Mesothelial cell of epicardium (in vitro differentiated cells): ENCODE measurements around the gene LRRC41. TPM values are rescaled to one million over a fixed set of nuclear protein-coding genes. Genes with fewer than 3 reads are reported as not detected.
"Not testable (repeated sequence)": the region's sequence is repeated elsewhere in the genome, so short reads cannot be mapped to it uniquely, and the experiment has no call there.

Experiments
- DNase-seq, 2 experiments: peaks; one replicate each; pipeline ENCODE4 v3.0.0; 2021; ENCODE audit warnings: low spot score in 2 of 2; ENCODE audit not compliant: unreplicated experiment in 2 of 2
- H3K27ac Mint-ChIP-seq: 2 replicates; pipeline ENCODE4 v1.8.0; 2021; ENCODE audit warnings: mixed read lengths
- H3K27me3 Mint-ChIP-seq: 2 replicates; pipeline ENCODE4 v1.8.0; 2021; ENCODE audit warnings: low read depth, mixed read lengths
- H3K36me3 Mint-ChIP-seq: 2 replicates; pipeline ENCODE4 v1.8.0; 2021; ENCODE audit warnings: mixed read lengths
- H3K4me1 Mint-ChIP-seq: 2 replicates; pipeline ENCODE4 v1.8.0; 2021; ENCODE audit warnings: mixed read lengths
- H3K4me3 Mint-ChIP-seq: 2 replicates; pipeline ENCODE4 v1.8.0; 2021; ENCODE audit warnings: mild to moderate bottlenecking, moderate library complexity, mixed read lengths
- H3K9me3 Mint-ChIP-seq: 2 replicates; pipeline ENCODE4 v1.8.0; 2021; ENCODE audit warnings: mixed read lengths
- CTCF ChIP-seq: fragments of 200-600 bp; sonication (generic); IDR thresholded peaks from one replicate; pipeline ENCODE4 v1.5.0; 2021; ENCODE audit warnings: antibody characterized with exemption; ENCODE audit not compliant: unreplicated experiment
- total RNA-seq: library from RNA; stranded (reverse); gene quantifications from 3 replicates; pipeline ENCODE4 v1.2.1, GENCODE V29; 2021

Gene LRRC41
- total RNA-seq, 1 donor from 2014 or later = 122 TPM

GRCh38 chr1:46335081-46335480, 31.7 kb upstream of the LRRC41 start:
- TF ChIP-seq CTCF = no peak
- Mint-ChIP-seq H3K36me3 (no peaks in the 10 kb centered on the region), H3K4me1 (peaks cover 11% of the 10 kb centered on the region), H3K27me3 (no peaks in the 10 kb centered on the region), H3K4me3 (no peak overlapping the region), H3K9me3 (no peaks in the 10 kb centered on the region), H3K27ac (no peak overlapping the region)
- no peak for DNase-seq

GRCh38 chr1:46334030-46334384, 30.6 kb upstream of the LRRC41 start:
- Mint-ChIP-seq H3K27ac (no peak overlapping the region), H3K27me3 (no peaks in the 10 kb centered on the region), H3K9me3 (no peaks in the 10 kb centered on the region), H3K4me3 (no peak overlapping the region), H3K36me3 (no peaks in the 10 kb centered on the region), H3K4me1 (peaks cover 6% of the 10 kb centered on the region)
- no peak for TF ChIP-seq CTCF
- no peak for DNase-seq

GRCh38 chr1:46333300-46334029, 30.0 kb upstream of the LRRC41 start:
- no peak for DNase-seq
- Mint-ChIP-seq H3K27me3 (no peaks in the 10 kb centered on the region), H3K27ac (no peak overlapping the region)

GRCh38 chr1:46331786-46332540, 28.5 kb upstream of the LRRC41 start:
- H3K27ac Mint-ChIP-seq = peak overlapping the region; percentile 69
- H3K36me3 Mint-ChIP-seq, H3K9me3 Mint-ChIP-seq, DNase-seq, H3K4me3 Mint-ChIP-seq, H3K27me3 Mint-ChIP-seq, H3K4me1 Mint-ChIP-seq: not testable (repeated sequence)

More at GRCh38 chr1:46333300-46334029, 30.0 kb upstream of the LRRC41 start:
- Mint-ChIP-seq H3K9me3 (no peaks in the 10 kb centered on the region), H3K4me1 (peaks cover 4% of the 10 kb centered on the region), H3K4me3 (no peak overlapping the region), H3K36me3 (no peaks in the 10 kb centered on the region)
- no peak for TF ChIP-seq CTCF

- H3K4me3 Mint-ChIP-seq, H3K27ac Mint-ChIP-seq, DNase-seq, H3K36me3 Mint-ChIP-seq, H3K9me3 Mint-ChIP-seq, H3K27me3 Mint-ChIP-seq, H3K4me1 Mint-ChIP-seq: not testable (repeated sequence)
Measured at GRCh38 chr1:46330381-46330780, 27.0 kb upstream of the LRRC41 start.

GRCh38 chr1:46329807-46330206, 26.4 kb upstream of the LRRC41 start:
- DNase-seq, H3K9me3 Mint-ChIP-seq, H3K27me3 Mint-ChIP-seq, H3K36me3 Mint-ChIP-seq, H3K4me1 Mint-ChIP-seq, H3K27ac Mint-ChIP-seq, H3K4me3 Mint-ChIP-seq: not testable (repeated sequence)

GRCh38 chr1:46328182-46328581, 24.8 kb upstream of the LRRC41 start:
- H3K27me3 Mint-ChIP-seq, H3K36me3 Mint-ChIP-seq, H3K4me1 Mint-ChIP-seq, H3K9me3 Mint-ChIP-seq, DNase-seq, H3K27ac Mint-ChIP-seq, H3K4me3 Mint-ChIP-seq: not testable (repeated sequence)

- not testable (repeated sequence) for H3K4me3 Mint-ChIP-seq, H3K27me3 Mint-ChIP-seq, H3K4me1 Mint-ChIP-seq, DNase-seq, H3K27ac Mint-ChIP-seq, H3K9me3 Mint-ChIP-seq, H3K36me3 Mint-ChIP-seq
Measured at GRCh38 chr1:46325285-46326076, 22.1 kb upstream of the LRRC41 start.

- H3K27me3 Mint-ChIP-seq, H3K36me3 Mint-ChIP-seq, H3K4me1 Mint-ChIP-seq, H3K9me3 Mint-ChIP-seq, H3K4me3 Mint-ChIP-seq, H3K27ac Mint-ChIP-seq, DNase-seq: not testable (repeated sequence)
Measured at GRCh38 chr1:46322191-46322590, 18.8 kb upstream of the LRRC41 start.

- H3K4me3 Mint-ChIP-seq, H3K36me3 Mint-ChIP-seq, H3K27me3 Mint-ChIP-seq, H3K9me3 Mint-ChIP-seq, DNase-seq, H3K27ac Mint-ChIP-seq, H3K4me1 Mint-ChIP-seq: not testable (repeated sequence)
Measured at GRCh38 chr1:46319960-46320914, 16.8 kb upstream of the LRRC41 start.
